ACC112 (cell line): Measurements from ENCODE around the gene RXRG.
"Not testable (repeated sequence)": the region's sequence is repeated elsewhere in the genome, so short reads cannot be mapped to it uniquely, and the experiment has no call there.

Source experiments
- H2AFZ ChIP-seq: fragments of 200-600 bp; sonication (generic); one replicate; pipeline ENCODE4 v1.6.0; 2017; ENCODE audit warnings: antibody characterized with exemption, low read length; ENCODE audit not compliant: unreplicated experiment
- H3K27ac ChIP-seq: fragments of 200-600 bp; sonication (generic); 2 replicates; pipeline ENCODE4 v1.5.1; 2014; ENCODE audit warnings: low read depth, mild to moderate bottlenecking, antibody characterized with exemption, low read length, moderate library complexity
- H3K27me3 ChIP-seq: fragments of 200-600 bp; sonication (generic); 2 replicates; pipeline ENCODE4 v1.6.1; 2014; ENCODE audit warnings: mild to moderate bottlenecking, antibody characterized with exemption, low read length, moderate library complexity, mixed read lengths; ENCODE audit not compliant: insufficient read depth
- H3K36me3 ChIP-seq: fragments of 200-600 bp; sonication (generic); 2 replicates; pipeline ENCODE4 v1.6.1; 2016; ENCODE audit warnings: mild to moderate bottlenecking, antibody characterized with exemption, low read length, moderate library complexity, mixed read lengths; ENCODE audit not compliant: insufficient read depth
- H3K4me1 ChIP-seq: fragments of 200-600 bp; sonication (generic); one replicate; pipeline ENCODE4 v1.6.1; 2016; ENCODE audit warnings: low read length, mixed read lengths; ENCODE audit not compliant: insufficient read depth, unreplicated experiment, control insufficient read depth
- H3K4me3 ChIP-seq: fragments of 200-600 bp; sonication (generic); 2 replicates; pipeline ENCODE4 v1.5.1; 2014; ENCODE audit warnings: mild to moderate bottlenecking, low read depth, low read length
- H3K79me2 ChIP-seq: fragments of 200-600 bp; sonication (generic); one replicate; pipeline ENCODE4 v1.6.0; 2016; ENCODE audit warnings: low read length; ENCODE audit not compliant: control insufficient read depth, unreplicated experiment, insufficient read depth

The RXRG gene

DNA sequence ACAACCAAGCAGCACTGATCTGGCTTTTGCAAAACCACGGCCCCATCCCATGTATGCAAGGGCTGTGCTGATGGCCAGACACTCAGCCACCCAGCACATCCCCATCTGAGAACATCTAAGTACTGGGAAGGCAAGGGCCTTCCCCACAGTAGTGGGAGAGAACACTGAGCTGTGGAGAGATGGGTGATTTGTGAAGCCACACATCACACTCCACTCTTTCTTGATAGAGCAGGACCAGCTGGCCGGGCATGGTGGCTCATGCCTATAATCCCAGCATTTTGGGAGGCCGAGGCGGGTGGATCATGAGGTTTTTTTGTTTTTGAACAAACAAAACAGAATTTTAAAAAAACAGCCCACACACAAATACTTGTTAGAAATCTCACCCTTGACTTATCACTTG, 28.2 kb upstream of the RXRG start:
- no peaks in the 10 kb centered on the region for H3K79me2 ChIP-seq
- no peaks in the 10 kb centered on the region for H3K36me3 ChIP-seq
- no peak overlapping the region for H2AFZ ChIP-seq
- H3K27me3 ChIP-seq, result peaks cover 54% of the 10 kb centered on the region
- no peak overlapping the region for H3K4me3 ChIP-seq
- no peak overlapping the region for H3K27ac ChIP-seq
- no peaks in the 10 kb centered on the region for H3K4me1 ChIP-seq

DNA sequence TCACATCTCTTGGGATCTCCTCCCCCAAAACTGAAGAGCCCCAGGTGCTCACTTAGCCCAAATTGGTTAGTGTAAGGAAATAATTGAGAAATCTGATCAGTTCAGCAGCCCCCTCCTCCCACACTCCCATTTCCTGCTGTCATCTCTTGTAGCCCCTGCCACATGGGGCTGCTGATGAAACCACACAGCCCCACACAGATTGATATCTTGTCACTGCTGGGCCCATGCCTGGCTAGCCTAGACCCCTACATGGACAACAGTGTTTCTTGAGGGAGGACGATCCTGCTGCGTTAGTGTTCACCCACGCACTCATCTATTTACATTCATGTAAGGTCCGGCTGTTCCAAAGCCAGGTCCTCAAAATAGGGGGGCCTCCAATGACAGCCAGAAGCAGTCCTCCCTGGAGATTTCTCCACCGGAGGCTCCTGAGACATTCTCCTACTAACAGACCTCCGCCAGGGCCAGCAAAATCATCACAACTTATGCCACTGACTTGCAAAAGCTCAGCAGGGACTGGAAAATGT, 23.9 kb upstream of the RXRG start:
- no peaks in the 10 kb centered on the region for H3K36me3 ChIP-seq
- H3K27me3 ChIP-seq, result peaks cover 72% of the 10 kb centered on the region
- no peak overlapping the region for H3K4me3 ChIP-seq
- no peaks in the 10 kb centered on the region for H3K79me2 ChIP-seq
- H3K4me1 ChIP-seq, result no peaks in the 10 kb centered on the region
- H3K27ac ChIP-seq, result no peak overlapping the region
- no peak overlapping the region for H2AFZ ChIP-seq

DNA sequence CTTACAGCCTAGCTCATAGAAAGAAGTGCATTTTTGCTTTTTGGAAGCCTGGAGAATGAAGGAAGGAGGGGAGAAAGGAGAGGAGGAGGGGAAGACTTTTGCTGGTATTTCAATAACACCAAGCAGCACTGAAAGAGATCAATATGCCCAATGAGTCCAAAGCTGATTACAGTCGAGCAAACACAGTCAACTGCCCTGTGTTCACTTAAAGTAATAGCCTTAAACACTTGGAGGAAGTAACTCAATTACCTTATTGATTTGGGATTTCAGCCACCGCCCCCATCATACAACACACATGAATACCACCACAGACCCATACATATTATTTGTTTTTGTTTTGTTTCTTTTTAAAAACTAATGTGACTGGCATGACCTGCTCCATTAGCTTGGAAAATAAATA, 23.3 kb upstream of the RXRG start:
- Histone ChIP-seq H3K4me3 (no peak overlapping the region), H3K4me1 (no peaks in the 10 kb centered on the region), H3K36me3 (no peaks in the 10 kb centered on the region), H3K27ac (no peak overlapping the region), H3K79me2 (no peaks in the 10 kb centered on the region), H3K27me3 (peaks cover 75% of the 10 kb centered on the region), H2AFZ (no peak overlapping the region)

DNA sequence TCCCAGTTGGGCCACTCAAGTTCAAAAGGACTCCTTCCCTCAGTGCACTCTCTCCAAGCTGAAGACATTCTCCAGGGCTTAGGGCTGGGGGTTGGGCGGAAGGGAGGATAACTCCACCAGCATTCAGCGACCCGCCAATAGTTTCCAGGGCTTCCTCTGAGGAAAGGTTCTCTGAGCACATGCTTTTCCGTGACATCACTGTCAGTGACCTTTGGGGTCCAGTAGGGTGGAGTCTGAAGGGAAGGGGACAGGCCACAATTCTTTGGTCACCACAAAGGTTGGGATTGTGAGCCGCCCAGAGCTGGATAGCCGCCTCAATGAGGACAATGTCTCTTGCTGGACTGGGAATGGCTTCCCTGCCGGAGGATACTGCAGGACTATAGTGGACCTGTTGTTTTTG, 22.8 kb upstream of the RXRG start:
- Histone ChIP-seq H3K79me2 (no peaks in the 10 kb centered on the region), H2AFZ (no peak overlapping the region), H3K4me3 (no peak overlapping the region), H3K4me1 (no peaks in the 10 kb centered on the region), H3K27me3 (peaks cover 78% of the 10 kb centered on the region), H3K27ac (no peak overlapping the region), H3K36me3 (no peaks in the 10 kb centered on the region)

DNA sequence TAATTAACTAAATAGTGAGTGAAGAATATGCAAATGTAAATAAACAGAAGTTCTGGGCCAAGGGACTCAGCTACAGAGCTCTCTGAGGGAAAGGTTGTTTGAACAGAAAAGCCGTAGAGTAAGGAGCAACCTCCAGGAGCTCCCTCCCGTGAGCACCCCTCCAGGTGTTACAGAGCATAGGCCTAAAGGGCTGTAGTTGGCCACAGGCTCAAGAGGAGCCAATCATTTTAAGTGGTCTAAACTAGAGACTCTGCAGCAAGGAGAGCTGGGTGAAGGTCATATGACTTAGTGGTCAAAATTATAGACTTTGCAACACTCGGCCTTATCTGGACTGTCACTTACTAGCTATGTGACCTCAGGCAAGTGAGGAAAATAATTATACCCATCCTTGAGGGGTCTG, 19.1 kb upstream of the RXRG start:
- Histone ChIP-seq H3K4me1 (no peaks in the 10 kb centered on the region), H3K27me3 (peaks cover 91% of the 10 kb centered on the region), H3K4me3 (no peak overlapping the region), H2AFZ (no peak overlapping the region), H3K36me3 (no peaks in the 10 kb centered on the region), H3K27ac (no peak overlapping the region), H3K79me2 (no peaks in the 10 kb centered on the region)

DNA sequence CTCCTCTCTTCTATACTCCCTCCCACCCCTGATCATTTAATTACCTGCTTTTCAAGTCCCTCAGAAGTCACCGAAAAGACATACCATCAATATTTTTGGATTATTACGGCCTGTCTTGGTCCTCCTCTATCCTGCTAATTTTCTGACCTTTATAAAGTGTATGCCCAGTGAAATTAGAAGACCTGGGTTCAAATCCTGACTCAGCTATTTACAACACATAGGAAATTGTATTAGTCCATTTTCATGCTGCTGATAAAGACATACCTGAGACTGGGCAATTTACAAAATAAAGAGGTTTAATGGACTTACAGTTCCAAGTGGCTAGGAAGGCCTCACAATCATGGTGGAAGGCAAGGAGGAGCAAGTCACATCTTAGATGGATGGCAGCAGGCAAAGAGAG, 14.8 kb upstream of the RXRG start:
- H3K79me2 ChIP-seq, H2AFZ ChIP-seq, H3K4me1 ChIP-seq, H3K4me3 ChIP-seq, H3K36me3 ChIP-seq, H3K27ac ChIP-seq: not testable (repeated sequence)
- H3K27me3 ChIP-seq, result peaks cover 77% of the 10 kb centered on the region

DNA sequence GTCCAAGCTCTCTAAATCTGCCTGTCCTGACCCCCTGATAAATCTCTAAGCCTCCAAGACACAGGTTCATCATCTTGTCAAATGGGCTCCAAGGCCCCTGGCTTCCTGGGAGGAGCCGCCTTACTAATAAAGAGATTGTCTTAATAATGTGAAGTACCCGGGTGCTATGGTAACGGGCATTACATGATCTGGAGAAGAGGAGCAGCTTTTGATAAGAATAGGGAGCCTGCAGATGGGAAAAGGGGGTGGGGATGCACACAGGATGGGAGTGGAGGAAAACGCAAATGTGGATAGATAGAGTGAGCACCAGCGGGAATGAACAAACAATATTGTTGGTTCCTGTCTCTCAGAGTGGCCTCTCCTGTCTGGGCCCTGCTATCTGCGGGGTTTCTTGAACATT, 11.9 kb upstream of the RXRG start:
- no peak overlapping the region for H2AFZ ChIP-seq
- H3K27ac ChIP-seq, result no peak overlapping the region
- no peaks in the 10 kb centered on the region for H3K4me1 ChIP-seq
- H3K27me3 ChIP-seq, result peaks cover 69% of the 10 kb centered on the region
- H3K79me2 ChIP-seq, result no peaks in the 10 kb centered on the region
- H3K36me3 ChIP-seq, result no peaks in the 10 kb centered on the region
- no peak overlapping the region for H3K4me3 ChIP-seq

DNA sequence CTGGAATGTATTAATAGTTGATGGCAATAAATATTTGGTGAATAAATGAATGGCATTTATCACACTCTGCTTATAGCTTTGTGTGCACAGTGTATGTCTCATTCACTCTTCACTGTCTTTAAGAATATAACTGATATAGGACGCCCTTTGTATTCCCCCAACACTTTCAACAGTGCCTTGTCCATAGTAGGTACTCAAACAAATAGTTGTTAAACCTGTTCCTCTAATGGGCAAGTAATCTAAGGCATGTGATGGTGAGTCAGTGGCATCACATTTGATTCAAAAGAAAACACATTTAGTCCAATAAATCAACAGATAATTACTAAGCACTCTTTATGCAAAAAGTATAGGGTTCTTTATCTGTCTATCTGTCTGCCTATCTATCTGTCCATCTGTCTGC, 11.2 kb upstream of the RXRG start:
- H2AFZ ChIP-seq, result no peak overlapping the region

DNA sequence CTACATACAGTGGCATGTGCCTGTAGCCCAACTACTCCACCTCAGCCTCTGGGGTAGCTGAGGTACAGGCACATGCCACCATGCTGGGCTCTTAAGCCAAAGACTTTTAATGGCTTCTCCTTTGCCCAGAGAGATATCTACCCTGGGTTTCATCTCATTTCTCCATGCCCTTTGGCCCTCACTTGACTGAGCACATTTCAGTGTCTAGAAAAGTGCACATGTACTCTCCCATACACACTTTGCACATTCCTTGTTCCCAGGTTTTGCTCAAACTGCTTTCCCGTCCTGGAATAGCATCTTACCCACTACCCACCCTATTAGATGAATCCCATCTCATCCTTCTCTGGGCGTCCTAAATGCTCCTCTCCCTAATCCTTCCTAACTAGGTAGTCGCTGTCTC, 10.2 kb upstream of the RXRG start:
- no peak overlapping the region for H3K27ac ChIP-seq
- H3K27me3 ChIP-seq, result peaks cover 69% of the 10 kb centered on the region

More for the DNA sequence above, 11.2 kb upstream of the RXRG start:
- Histone ChIP-seq H3K4me3 (no peak overlapping the region), H3K79me2 (no peaks in the 10 kb centered on the region), H3K36me3 (no peaks in the 10 kb centered on the region), H3K4me1 (no peaks in the 10 kb centered on the region), H3K27me3 (peaks cover 69% of the 10 kb centered on the region), H3K27ac (no peak overlapping the region)

DNA sequence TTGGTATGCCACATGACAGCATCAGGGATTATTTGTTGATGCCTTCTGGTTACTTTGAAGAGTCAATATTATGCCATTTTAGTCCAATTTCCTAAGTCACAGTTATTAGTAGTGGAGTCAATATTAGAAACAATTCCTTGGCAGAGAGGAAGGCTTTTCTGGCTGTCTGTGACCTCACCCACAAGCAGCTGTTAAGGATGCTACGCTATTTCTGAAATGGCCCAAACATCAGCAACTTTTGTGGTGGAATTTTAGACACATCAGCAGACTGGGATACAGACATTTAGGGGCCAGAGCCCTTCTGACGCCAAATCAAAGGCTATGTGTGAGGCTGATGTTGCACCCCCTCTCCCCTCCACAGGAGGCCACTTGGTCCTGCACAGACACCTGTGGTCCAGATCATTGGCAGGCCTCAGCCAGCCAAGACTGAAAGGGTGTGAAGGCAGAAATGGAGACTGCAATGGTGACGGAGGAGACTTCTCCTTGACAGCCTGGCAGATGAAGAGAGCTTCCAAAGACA, 9.2 kb upstream of the RXRG start:
- no peak overlapping the region for H3K27ac ChIP-seq
- H3K79me2 ChIP-seq, result no peaks in the 10 kb centered on the region
- no peak overlapping the region for H2AFZ ChIP-seq
- H3K4me3 ChIP-seq, result no peak overlapping the region
- H3K27me3 ChIP-seq, result peaks cover 73% of the 10 kb centered on the region
- H3K4me1 ChIP-seq, result no peaks in the 10 kb centered on the region
- H3K36me3 ChIP-seq, result no peaks in the 10 kb centered on the region

More for the DNA sequence above, 10.2 kb upstream of the RXRG start:
- Histone ChIP-seq H3K4me1 (no peaks in the 10 kb centered on the region), H2AFZ (no peak overlapping the region), H3K4me3 (no peak overlapping the region), H3K79me2 (no peaks in the 10 kb centered on the region), H3K36me3 (no peaks in the 10 kb centered on the region)

DNA sequence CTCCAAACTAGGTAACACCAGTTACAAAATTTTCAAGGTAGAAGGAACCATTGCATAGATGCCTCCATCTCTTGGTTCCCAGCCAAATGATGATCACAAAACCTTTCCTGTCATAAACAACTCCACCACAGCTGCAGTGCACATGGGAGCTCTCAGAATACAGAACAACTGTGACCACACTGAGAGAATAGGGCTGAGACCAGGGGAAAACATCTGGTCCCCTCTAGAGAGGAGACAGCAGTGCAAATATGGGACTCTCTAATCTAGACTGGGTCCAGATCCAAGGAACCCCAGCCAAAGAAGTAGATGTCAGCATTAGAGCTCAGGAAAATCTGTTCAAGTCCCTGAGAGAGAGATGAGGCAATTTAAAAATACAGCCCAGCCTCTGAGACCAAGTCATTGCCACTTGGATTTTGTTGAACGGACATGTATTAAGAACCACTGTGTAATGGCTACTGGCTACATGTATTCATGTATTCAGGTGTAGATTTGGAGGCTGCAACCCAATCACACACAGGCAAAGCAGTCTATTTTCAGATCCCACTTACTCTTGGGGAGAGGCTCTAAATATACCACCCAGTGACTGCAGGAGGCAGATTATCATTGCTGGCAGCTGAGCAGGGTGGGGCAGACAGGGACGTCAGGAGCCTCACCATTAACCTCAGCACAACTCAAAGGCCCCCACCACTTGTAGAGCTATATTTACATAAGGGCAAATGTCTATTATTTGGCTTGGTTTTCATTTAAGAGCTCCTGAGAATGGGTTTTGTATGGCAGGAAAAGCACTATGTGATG, 7.6 kb upstream of the RXRG start:
- Histone ChIP-seq H3K27ac (no peak overlapping the region), H2AFZ (no peak overlapping the region), H3K36me3 (no peaks in the 10 kb centered on the region), H3K27me3 (peaks cover 75% of the 10 kb centered on the region), H3K4me1 (no peaks in the 10 kb centered on the region), H3K79me2 (no peaks in the 10 kb centered on the region), H3K4me3 (no peak overlapping the region)
